ENCODE results near the gene NEDD4L.

The NEDD4L gene

GRCh38 chr18:58034370-58034769 lies 9.7 kb upstream of the NEDD4L start:
- Mint-ChIP-seq H3K27ac (no peak overlapping the region), H3K36me3 (ENCODE audit: insufficient read depth) (no peaks in the 10 kb centered on the region), H3K4me1 (ENCODE audit: low read depth in 2 of 2) (no peaks in the 10 kb centered on the region), H3K9me3 (no peaks in the 10 kb centered on the region), H3K27me3 (peaks cover 13 to 30% of the 10 kb centered on the region in 2 donors), H3K4me3 (no peak overlapping the region)
- ATAC-seq (replicated peaks) (no peak), DNase-seq (no peak)

GRCh38 chr18:58037163-58037562 lies 6.9 kb upstream of the NEDD4L start:
- peaks cover 0 to 4% of the 10 kb centered on the region in 2 donors for H3K4me1 Mint-ChIP-seq (ENCODE audit: low read depth in 2 of 2)
- ATAC-seq (replicated peaks) = no peak
- peaks cover 23 to 42% of the 10 kb centered on the region in 2 donors for H3K27me3 Mint-ChIP-seq
- no peak for DNase-seq
- no peak overlapping the region for H3K27ac Mint-ChIP-seq
- peaks cover 2% of the 10 kb centered on the region for H3K36me3 Mint-ChIP-seq (ENCODE audit: insufficient read depth)
- H3K9me3 Mint-ChIP-seq = no peaks in the 10 kb centered on the region
- no peak overlapping the region for H3K4me3 Mint-ChIP-seq

GRCh38 chr18:58038063-58038462 lies 6.0 kb upstream of the NEDD4L start:
- peaks cover 4 to 6% of the 10 kb centered on the region in 2 donors for H3K4me1 Mint-ChIP-seq (ENCODE audit: low read depth in 2 of 2)
- peaks cover 3% of the 10 kb centered on the region for H3K36me3 Mint-ChIP-seq (ENCODE audit: insufficient read depth)
- no peak overlapping the region for H3K27ac Mint-ChIP-seq
- DNase-seq (no peak), ATAC-seq (replicated peaks) (no peak)
- peaks cover 28 to 42% of the 10 kb centered on the region in 2 donors for H3K27me3 Mint-ChIP-seq
- H3K9me3 Mint-ChIP-seq = no peaks in the 10 kb centered on the region
- no peak overlapping the region for H3K4me3 Mint-ChIP-seq

GRCh38 chr18:58041633-58042032 lies 2.4 kb upstream of the NEDD4L start:
- no peak overlapping the region for H3K4me3 Mint-ChIP-seq
- ATAC-seq (replicated peaks) = no peak
- no peak overlapping the region for H3K27ac Mint-ChIP-seq
- peaks cover 12% of the 10 kb centered on the region for H3K36me3 Mint-ChIP-seq (ENCODE audit: insufficient read depth)
- peaks cover 24 to 37% of the 10 kb centered on the region in 2 donors for H3K27me3 Mint-ChIP-seq
- H3K9me3 Mint-ChIP-seq = no peaks in the 10 kb centered on the region
- DNase-seq = no peak
- peaks cover 19 to 20% of the 10 kb centered on the region in 2 donors for H3K4me1 Mint-ChIP-seq (ENCODE audit: low read depth in 2 of 2)

GRCh38 chr18:58042826-58043490 lies 1.1 kb upstream of the NEDD4L start:
- Mint-ChIP-seq H3K9me3 (no peaks in the 10 kb centered on the region), H3K4me3 (peak overlapping the region; percentile 81 to 87), H3K4me1 (ENCODE audit: low read depth in 2 of 2) (peaks cover 19 to 20% of the 10 kb centered on the region in 2 donors), H3K27ac (peak overlapping the region in 1 of 2 donors; percentile 52), H3K27me3 (peaks cover 24 to 40% of the 10 kb centered on the region in 2 donors), H3K36me3 (ENCODE audit: insufficient read depth) (peaks cover 12% of the 10 kb centered on the region)
- no peak for ATAC-seq (replicated peaks)
- DNase-seq = peak in 1 of 3 experiments; percentile 1

GRCh38 chr18:58044370-58045241 lies 580 bp downstream of the NEDD4L start:
- peak; percentile 6 to 39 (median 29) for DNase-seq
- ATAC-seq (replicated peaks) = peak; percentile 23
- H3K9me3 Mint-ChIP-seq = no peaks in the 10 kb centered on the region
- peaks cover 24 to 40% of the 10 kb centered on the region in 2 donors for H3K27me3 Mint-ChIP-seq
- H3K4me1 Mint-ChIP-seq (ENCODE audit: low read depth in 2 of 2) = peaks cover 19 to 20% of the 10 kb centered on the region in 2 donors
- H3K36me3 Mint-ChIP-seq (ENCODE audit: insufficient read depth) = peaks cover 12% of the 10 kb centered on the region
- H3K4me3 Mint-ChIP-seq = peak overlapping the region; percentile 84 to 97
- H3K27ac Mint-ChIP-seq = peak overlapping the region; percentile 60 to 80

- Mint-ChIP-seq H3K9me3 (no peaks in the 10 kb centered on the region), H3K4me3 (peak overlapping the region; percentile 84 to 97), H3K27ac (peak overlapping the region; percentile 60 to 80), H3K36me3 (ENCODE audit: insufficient read depth) (peaks cover 12% of the 10 kb centered on the region), H3K27me3 (peaks cover 24 to 40% of the 10 kb centered on the region in 2 donors), H3K4me1 (ENCODE audit: low read depth in 2 of 2) (peaks cover 19 to 20% of the 10 kb centered on the region in 2 donors)
- DNase-seq (no peak), ATAC-seq (replicated peaks) (no peak)
Observed at GRCh38 chr18:58045242-58046092, 1.4 kb downstream of the NEDD4L start.

- H3K27me3 Mint-ChIP-seq = peaks cover 23 to 33% of the 10 kb centered on the region in 2 donors
- no peak overlapping the region for H3K27ac Mint-ChIP-seq
- peak overlapping the region; percentile 84 to 97 for H3K4me3 Mint-ChIP-seq
- peaks cover 19 to 20% of the 10 kb centered on the region in 2 donors for H3K4me1 Mint-ChIP-seq (ENCODE audit: low read depth in 2 of 2)
- no peak for ATAC-seq (replicated peaks)
- H3K36me3 Mint-ChIP-seq (ENCODE audit: insufficient read depth) = peaks cover 12% of the 10 kb centered on the region
- DNase-seq = no peak
- no peaks in the 10 kb centered on the region for H3K9me3 Mint-ChIP-seq
Observed at GRCh38 chr18:58046093-58046793, 2.2 kb downstream of the NEDD4L start.

GRCh38 chr18:58046794-58047555 lies 2.9 kb downstream of the NEDD4L start:
- H3K4me3 Mint-ChIP-seq = no peak overlapping the region

GRCh38 chr18:58047556-58047882 lies 3.5 kb downstream of the NEDD4L start:
- H3K36me3 Mint-ChIP-seq (ENCODE audit: insufficient read depth) = peaks cover 9% of the 10 kb centered on the region
- H3K9me3 Mint-ChIP-seq = no peaks in the 10 kb centered on the region
- H3K4me1 Mint-ChIP-seq (ENCODE audit: low read depth in 2 of 2) = peaks cover 19% of the 10 kb centered on the region in 2 donors
- H3K27me3 Mint-ChIP-seq = peaks cover 10 to 28% of the 10 kb centered on the region in 2 donors
- no peak overlapping the region for H3K4me3 Mint-ChIP-seq
- DNase-seq (no peak), ATAC-seq (replicated peaks) (no peak)
- H3K27ac Mint-ChIP-seq = no peak overlapping the region

More at GRCh38 chr18:58046794-58047555, 2.9 kb downstream of the NEDD4L start:
- DNase-seq = no peak
- peaks cover 15 to 28% of the 10 kb centered on the region in 2 donors for H3K27me3 Mint-ChIP-seq
- no peak for ATAC-seq (replicated peaks)
- H3K4me1 Mint-ChIP-seq (ENCODE audit: low read depth in 2 of 2) = peaks cover 19% of the 10 kb centered on the region in 2 donors
- no peak overlapping the region for H3K27ac Mint-ChIP-seq
- no peaks in the 10 kb centered on the region for H3K9me3 Mint-ChIP-seq
- peaks cover 12% of the 10 kb centered on the region for H3K36me3 Mint-ChIP-seq (ENCODE audit: insufficient read depth)

GRCh38 chr18:58048081-58048642 lies 4.1 kb downstream of the NEDD4L start:
- Mint-ChIP-seq H3K36me3 (ENCODE audit: insufficient read depth) (peaks cover 9% of the 10 kb centered on the region), H3K27ac (no peak overlapping the region), H3K9me3 (no peaks in the 10 kb centered on the region), H3K4me1 (ENCODE audit: low read depth in 2 of 2) (peaks cover 13 to 15% of the 10 kb centered on the region in 2 donors), H3K4me3 (no peak overlapping the region), H3K27me3 (peaks cover 9 to 28% of the 10 kb centered on the region in 2 donors)
- no peak for ATAC-seq (replicated peaks)
- DNase-seq = no peak
